Body of pancreas (tissue), 4 donors: ENCODE results near the gene DNHD1. TPM values are rescaled to one million over a fixed set of nuclear protein-coding genes. Genes with fewer than 3 reads are reported as not detected.

ENCODE experiments used
- ATAC-seq: fragments of 150-250 bp; one replicate; pipeline ENCODE4 v1.9.1; 2016
- DNase-seq, 4 donors: peaks; one replicate each; pipeline ENCODE4 v3.0.0-alpha.2; 2019
- H3K27ac ChIP-seq, 4 donors: fragments of 200-600 bp; sonication (generic); 1 replicate in 3 of 4; 2 replicates in 1 of 4; pipeline versions ENCODE4 v1.5.1 to v1.6.1; 2016 to 2019; ENCODE audit warnings: mild to moderate bottlenecking in 1 of 4, mixed read lengths in 1 of 4, moderate library complexity in 1 of 4
- H3K27me3 ChIP-seq, 2 donors: fragments of 200-600 bp; sonication (generic); one replicate each; pipeline ENCODE4 v1.6.0; 2016; ENCODE audit warnings: mild to moderate bottlenecking in 1 of 2
- H3K36me3 ChIP-seq, 2 donors: fragments of 200-600 bp; sonication (generic); replicated peaks in 1 of 2; 2 replicates each; pipeline ENCODE4 v1.5.1; 2016; ENCODE audit warnings: low read depth in 2 of 2; ENCODE audit not compliant: insufficient read depth in 1 of 2
- H3K4me1 ChIP-seq: fragments of 200-600 bp; sonication (generic); one replicate; pipeline ENCODE4 v1.6.0; 2016
- H3K4me3 ChIP-seq, 2 donors: fragments of 200-600 bp; sonication (generic); 1 replicate in 1 of 2; 2 replicates in 1 of 2; pipeline ENCODE4 v1.5.1; 2016 to 2019
- H3K9me3 ChIP-seq, 3 donors: fragments of 200-600 bp; sonication (generic); 1 replicate in 2 of 3; 2 replicates in 1 of 3; pipeline ENCODE4 v1.5.1; 2016
- CTCF ChIP-seq, 7 experiments: fragments of 450-650 bp in 4 of 7; fragments of 200-600 bp in 3 of 7; sonication (generic) in 3 of 7; IDR thresholded peaks; one replicate each; pipeline ENCODE4 v1.5.1; 2016 to 2019; ENCODE audit warnings: antibody characterized with exemption in 7 of 7
- POLR2A ChIP-seq, 3 donors: fragments of 450-650 bp; IDR thresholded peaks; one replicate each; pipeline ENCODE4 v1.6.1; 2016; ENCODE audit warnings: antibody characterized with exemption in 3 of 3, mild to moderate bottlenecking in 2 of 3
- WGBS, 2 donors: methylation state at CpG; one replicate each; pipeline ENCODE4 v1.1.5; 2017; 5-methylcytosine and 5-hydroxymethylcytosine counted together
- intact Hi-C: fragments of 100-400 bp; cut with DNase I; formaldehyde crosslinking; loops from one replicate; pipeline ENCODE4 v1.15.1; 2023
- total RNA-seq, 2 donors: library from RNA; depleted of rRNA; stranded (reverse); fragments of >200 nt; gene quantifications; one replicate each; pipeline ENCODE4 v1.1.0, GENCODE V29; 2016

Gene DNHD1
- total RNA-seq, 2 donors from 2014 or later: 14.5 to 19.1 TPM

GRCh38 chr11:6482441-6482840 is 14.6 kb upstream of the DNHD1 start:
- 66 to 76% methylated on average over 4 of the region's 4 CpGs for WGBS, 2 donors
- Histone ChIP-seq H3K36me3 (peaks cover 4 to 9% of the 10 kb centered on the region in 2 donors), H3K27ac (peak overlapping the region in 2 of 4 donors; percentile 91 to 95), H3K4me3 (no peak overlapping the region), H3K4me1 (peaks cover 36% of the 10 kb centered on the region), H3K27me3 (no peaks in the 10 kb centered on the region), H3K9me3 (no peaks in the 10 kb centered on the region)
- intact Hi-C loops: loop anchor here (10.0 kb wide), 2 partner anchors 98 to 122 kb away; partner anchors contain the start of genes ILK and RRP8
- no peak for TF ChIP-seq CTCF (IDR thresholded peaks at IDR 0.05)
- no peak for TF ChIP-seq POLR2A (IDR thresholded peaks at IDR 0.05)
- DNase-seq (no peak), ATAC-seq (no peak)

DNA sequence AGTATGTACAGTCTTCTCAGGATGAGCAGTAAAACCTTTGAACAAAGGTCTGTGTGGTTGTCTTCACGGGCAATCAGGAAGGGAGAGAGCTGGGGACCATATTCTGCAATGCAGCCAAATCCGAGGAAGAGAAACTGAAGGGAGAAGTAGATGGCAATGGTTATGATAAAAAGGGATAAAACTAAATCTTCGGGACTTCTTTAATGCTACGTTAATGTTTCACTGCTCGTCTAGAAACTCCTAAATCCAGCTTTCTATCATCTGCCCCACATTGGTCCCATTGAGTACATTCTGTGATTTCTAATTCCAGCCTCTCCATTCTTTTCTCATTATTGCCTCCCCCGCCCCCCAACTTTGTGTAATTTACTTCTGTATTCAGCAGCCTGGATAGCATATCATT is 14.1 kb upstream of the DNHD1 start:
- no peaks in the 10 kb centered on the region for H3K9me3 ChIP-seq
- 74 to 86% methylated on average over 6 of the region's 6 CpGs for WGBS, 2 donors
- intact Hi-C loops: loop anchor here (10.0 kb wide), 2 partner anchors 98 to 122 kb away; partner anchors contain the start of genes ILK and RRP8
- H3K4me3 ChIP-seq: no peak overlapping the region
- H3K27ac ChIP-seq: no peak overlapping the region
- TF ChIP-seq POLR2A (IDR thresholded peaks at IDR 0.05) (no peak), CTCF (IDR thresholded peaks at IDR 0.05) (no peak)
- ATAC-seq (no peak), DNase-seq (no peak)
- H3K27me3 ChIP-seq: no peaks in the 10 kb centered on the region
- H3K4me1 ChIP-seq: peaks cover 36% of the 10 kb centered on the region
- H3K36me3 ChIP-seq: peaks cover 4 to 5% of the 10 kb centered on the region in 2 donors

DNA sequence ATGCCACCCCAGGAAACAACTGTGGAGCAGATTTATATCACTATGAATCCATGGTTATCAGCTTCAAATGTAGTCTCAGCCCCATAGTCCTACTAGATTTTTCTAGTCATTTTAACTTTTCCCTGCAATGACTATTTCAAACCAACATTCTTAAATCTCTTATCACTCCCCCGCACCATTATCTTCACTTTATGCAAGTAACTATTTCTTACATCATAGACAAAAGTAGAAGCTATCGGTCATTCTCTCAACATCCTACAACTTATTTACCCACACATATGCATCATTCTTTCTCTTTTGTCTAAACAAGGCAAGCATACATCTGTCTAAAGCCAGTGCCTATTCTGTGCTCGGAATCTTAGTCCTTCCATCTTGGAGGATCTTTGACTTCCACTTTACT is 11.4 kb upstream of the DNHD1 start:
- H3K4me1 ChIP-seq: peaks cover 13% of the 10 kb centered on the region
- no peak for DNase-seq
- no peak for TF ChIP-seq POLR2A (IDR thresholded peaks at IDR 0.05)
- TF ChIP-seq CTCF (IDR thresholded peaks at IDR 0.05): no peak
- no peak overlapping the region for H3K27ac ChIP-seq
- no peak for ATAC-seq
- intact Hi-C loops: loop anchor here (10.0 kb wide), 2 partner anchors 101 to 119 kb away; partner anchors contain the start of genes ILK and RRP8
- 73 to 75% methylated on average over 3 of the region's 3 CpGs for WGBS, 2 donors
- H3K4me3 ChIP-seq: no peak overlapping the region
- no peaks in the 10 kb centered on the region for H3K9me3 ChIP-seq
- H3K36me3 ChIP-seq: peaks cover 0 to 4% of the 10 kb centered on the region in 2 donors
- H3K27me3 ChIP-seq: no peaks in the 10 kb centered on the region

GRCh38 chr11:6486256-6486655 is 10.8 kb upstream of the DNHD1 start:
- H3K4me3 ChIP-seq: no peak overlapping the region
- no peaks in the 10 kb centered on the region for H3K9me3 ChIP-seq
- no peak for DNase-seq
- intact Hi-C loops: loop anchor here (10.0 kb wide), 2 partner anchors 101 to 119 kb away; partner anchors contain the start of genes ILK and RRP8
- H3K27me3 ChIP-seq: no peaks in the 10 kb centered on the region
- no peak for ATAC-seq
- H3K4me1 ChIP-seq: peaks cover 13% of the 10 kb centered on the region
- TF ChIP-seq CTCF (IDR thresholded peaks at IDR 0.05): no peak
- no peak for TF ChIP-seq POLR2A (IDR thresholded peaks at IDR 0.05)
- peaks cover 0 to 4% of the 10 kb centered on the region in 2 donors for H3K36me3 ChIP-seq
- 79 to 80% methylated on average over 3 of the region's 3 CpGs for WGBS, 2 donors
- H3K27ac ChIP-seq: no peak overlapping the region

DNA sequence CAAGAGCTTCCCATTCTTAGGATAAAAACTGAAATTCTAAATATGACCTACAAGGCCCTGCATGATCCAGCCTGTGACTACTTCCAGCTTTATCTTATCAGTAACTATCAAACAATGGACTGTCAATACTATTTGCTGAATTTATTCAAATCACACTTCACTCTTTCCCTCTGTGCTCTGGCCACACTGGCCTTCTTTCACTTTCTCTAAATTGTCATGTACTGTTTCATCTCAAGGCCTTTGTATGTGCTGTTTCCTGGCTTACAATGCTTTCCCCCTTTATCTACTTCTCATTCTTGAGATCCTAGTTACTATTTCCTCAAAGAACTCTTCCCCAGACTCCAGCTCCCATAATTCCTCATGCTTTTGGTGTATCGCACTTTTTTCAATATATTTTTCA is 10.1 kb upstream of the DNHD1 start:
- H3K4me1 ChIP-seq: peaks cover 11% of the 10 kb centered on the region
- no peak for TF ChIP-seq CTCF (IDR thresholded peaks at IDR 0.05)
- no peak for TF ChIP-seq POLR2A (IDR thresholded peaks at IDR 0.05)
- no peak overlapping the region for H3K4me3 ChIP-seq
- no peak overlapping the region for H3K27ac ChIP-seq
- DNase-seq (no peak), ATAC-seq (no peak)
- no peaks in the 10 kb centered on the region for H3K9me3 ChIP-seq
- intact Hi-C loops: loop anchor here (10.0 kb wide), 2 partner anchors 102 to 118 kb away; partner anchors contain the start of genes ILK and RRP8
- H3K27me3 ChIP-seq: no peaks in the 10 kb centered on the region
- WGBS, 2 donors: 86 to 92% methylated on average over 1 of the region's 1 CpG
- peaks cover 0 to 4% of the 10 kb centered on the region in 2 donors for H3K36me3 ChIP-seq
